Uterus (tissue), 2 donors: Measurements from ENCODE around the gene TMEM255B.

Source experiments
- POLR2A ChIP-seq, 2 donors: fragments of 450-650 bp; IDR thresholded peaks; one replicate each; pipeline ENCODE4 v1.6.1; 2016; ENCODE audit warnings: antibody characterized with exemption in 2 of 2, mild to moderate bottlenecking in 1 of 2, moderate library complexity in 1 of 2
- TF ChIP-seq, protein P1 (sequence below), 4 experiments: fragments of 200-600 bp in 2 of 4; fragments of 450-650 bp in 2 of 4; sonication (generic) in 2 of 4; IDR thresholded peaks; one replicate each; pipeline ENCODE4 v1.5.1; 2016 to 2019; ENCODE audit warnings: antibody characterized with exemption in 4 of 4, mild to moderate bottlenecking in 2 of 4, moderate library complexity in 1 of 4

DNA sequence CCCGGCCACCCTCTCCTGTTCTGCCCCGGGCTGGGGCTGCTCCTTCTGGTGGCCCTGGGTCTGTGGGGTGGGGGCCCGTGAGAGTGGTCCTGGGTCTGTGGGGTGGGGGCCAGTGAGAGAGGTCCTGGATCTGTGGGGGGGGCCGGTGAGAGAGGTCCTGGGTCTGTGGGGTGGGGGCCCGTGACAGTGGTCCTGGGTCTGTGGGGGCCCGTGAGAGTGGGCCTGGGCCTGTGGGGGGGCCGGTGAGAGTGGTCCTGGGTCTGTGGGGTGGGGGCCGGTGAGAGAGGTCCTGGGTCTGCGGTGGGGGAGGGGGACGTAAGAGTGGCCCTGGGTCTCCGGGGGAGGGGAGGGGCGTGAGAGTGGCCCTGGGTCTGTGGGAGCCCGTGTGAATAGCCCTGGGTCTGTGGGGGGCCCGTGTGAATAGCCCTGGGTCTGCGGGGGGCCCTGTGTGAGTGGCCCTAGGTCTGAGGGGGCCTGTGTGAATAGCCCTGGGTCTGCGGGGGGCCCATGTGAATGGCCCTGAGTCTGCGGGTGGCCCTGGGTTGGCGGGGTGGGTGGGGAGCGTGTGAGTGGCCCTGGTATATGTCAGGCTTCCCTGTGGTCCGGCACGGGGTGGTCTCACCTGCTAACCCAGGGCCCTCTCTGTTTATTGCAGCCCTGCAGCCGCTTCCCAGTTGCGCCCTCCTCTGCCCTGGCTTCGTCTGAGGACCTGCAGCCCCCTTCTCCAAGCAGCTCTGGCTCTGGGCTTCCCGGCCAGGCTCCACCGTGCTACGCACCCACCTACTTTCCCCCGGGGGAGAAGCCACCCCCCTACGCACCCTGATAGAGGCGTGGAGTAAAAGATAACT is 52.3 kb downstream of the TMEM255B start:
- TF ChIP-seq POLR2A (IDR thresholded peaks at IDR 0.05) = no peak
- TF ChIP-seq, protein P1, sequence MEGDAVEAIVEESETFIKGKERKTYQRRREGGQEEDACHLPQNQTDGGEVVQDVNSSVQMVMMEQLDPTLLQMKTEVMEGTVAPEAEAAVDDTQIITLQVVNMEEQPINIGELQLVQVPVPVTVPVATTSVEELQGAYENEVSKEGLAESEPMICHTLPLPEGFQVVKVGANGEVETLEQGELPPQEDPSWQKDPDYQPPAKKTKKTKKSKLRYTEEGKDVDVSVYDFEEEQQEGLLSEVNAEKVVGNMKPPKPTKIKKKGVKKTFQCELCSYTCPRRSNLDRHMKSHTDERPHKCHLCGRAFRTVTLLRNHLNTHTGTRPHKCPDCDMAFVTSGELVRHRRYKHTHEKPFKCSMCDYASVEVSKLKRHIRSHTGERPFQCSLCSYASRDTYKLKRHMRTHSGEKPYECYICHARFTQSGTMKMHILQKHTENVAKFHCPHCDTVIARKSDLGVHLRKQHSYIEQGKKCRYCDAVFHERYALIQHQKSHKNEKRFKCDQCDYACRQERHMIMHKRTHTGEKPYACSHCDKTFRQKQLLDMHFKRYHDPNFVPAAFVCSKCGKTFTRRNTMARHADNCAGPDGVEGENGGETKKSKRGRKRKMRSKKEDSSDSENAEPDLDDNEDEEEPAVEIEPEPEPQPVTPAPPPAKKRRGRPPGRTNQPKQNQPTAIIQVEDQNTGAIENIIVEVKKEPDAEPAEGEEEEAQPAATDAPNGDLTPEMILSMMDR (IDR thresholded peaks at IDR 0.05) = no peak
